ENCODE results near the gene NAXE. TPM values are rescaled to one million over a fixed set of nuclear protein-coding genes. Genes with fewer than 3 reads are reported as not detected.

The NAXE gene
- total RNA-seq, 1 experiment from 2014 or later = 99.8 TPM

- Histone ChIP-seq H3K4me3 (ENCODE audit: low read depth, low read length) (no peak overlapping the region), H3K27me3 (replicated peaks; ENCODE audit: control insufficient read depth, insufficient read depth, low read length) (no peaks in the 10 kb centered on the region), H3K4me1 (peaks cover 8% of the 10 kb centered on the region; the same call in 1 of the 2 replicates), H3K36me3 (ENCODE audit: control insufficient read depth, insufficient read depth, low read length) (peaks cover 3% of the 10 kb centered on the region; the same call in 1 of the 2 replicates), H3K9me3 (no peaks in the 10 kb centered on the region)
- Mint-ChIP-seq H3K9me3 (ENCODE audit: unreplicated experiment) (no peaks in the 10 kb centered on the region), H3K4me3 (ENCODE audit: unreplicated experiment) (no peak overlapping the region), H3K27ac (ENCODE audit: unreplicated experiment) (no peak overlapping the region), H3K27me3 (ENCODE audit: insufficient read depth, unreplicated experiment) (no peaks in the 10 kb centered on the region), H3K36me3 (ENCODE audit: insufficient read depth, unreplicated experiment) (peaks cover 40% of the 10 kb centered on the region), H3K4me1 (ENCODE audit: low read depth, unreplicated experiment) (peaks cover 9% of the 10 kb centered on the region)
- TF ChIP-seq, protein P1, sequence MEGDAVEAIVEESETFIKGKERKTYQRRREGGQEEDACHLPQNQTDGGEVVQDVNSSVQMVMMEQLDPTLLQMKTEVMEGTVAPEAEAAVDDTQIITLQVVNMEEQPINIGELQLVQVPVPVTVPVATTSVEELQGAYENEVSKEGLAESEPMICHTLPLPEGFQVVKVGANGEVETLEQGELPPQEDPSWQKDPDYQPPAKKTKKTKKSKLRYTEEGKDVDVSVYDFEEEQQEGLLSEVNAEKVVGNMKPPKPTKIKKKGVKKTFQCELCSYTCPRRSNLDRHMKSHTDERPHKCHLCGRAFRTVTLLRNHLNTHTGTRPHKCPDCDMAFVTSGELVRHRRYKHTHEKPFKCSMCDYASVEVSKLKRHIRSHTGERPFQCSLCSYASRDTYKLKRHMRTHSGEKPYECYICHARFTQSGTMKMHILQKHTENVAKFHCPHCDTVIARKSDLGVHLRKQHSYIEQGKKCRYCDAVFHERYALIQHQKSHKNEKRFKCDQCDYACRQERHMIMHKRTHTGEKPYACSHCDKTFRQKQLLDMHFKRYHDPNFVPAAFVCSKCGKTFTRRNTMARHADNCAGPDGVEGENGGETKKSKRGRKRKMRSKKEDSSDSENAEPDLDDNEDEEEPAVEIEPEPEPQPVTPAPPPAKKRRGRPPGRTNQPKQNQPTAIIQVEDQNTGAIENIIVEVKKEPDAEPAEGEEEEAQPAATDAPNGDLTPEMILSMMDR (IDR thresholded peaks at IDR 0.05; ENCODE audit: insufficient read depth in 1 of 2, low read depth in 1 of 2, low read length in 1 of 2, severe bottlenecking in 1 of 2, unreplicated experiment in 1 of 2) = no peak
- ChIA-PET CTCF (interaction anchor here (0.6 to 1.4 kb wide), 3 partner anchors 26 to 141 kb away, joined by 3 to 5 read pairs (median 4); no protein-coding TSS in a partner anchor), POLR2A (interaction anchor here (0.7 kb wide), 1 partner anchor 141 kb away, joined by 5 read pairs; no protein-coding TSS in a partner anchor)
- intact Hi-C loops (cut with micrococcal nuclease; ENCODE audit: unreplicated experiment) = no loop called here
- BruUV-seq (replicated peaks) = no TSS peak
- DNase-seq = no peak
These were observed 6.5 kb downstream of the NAXE start for GRCh38 chr1:156598125-156598524.

DNA sequence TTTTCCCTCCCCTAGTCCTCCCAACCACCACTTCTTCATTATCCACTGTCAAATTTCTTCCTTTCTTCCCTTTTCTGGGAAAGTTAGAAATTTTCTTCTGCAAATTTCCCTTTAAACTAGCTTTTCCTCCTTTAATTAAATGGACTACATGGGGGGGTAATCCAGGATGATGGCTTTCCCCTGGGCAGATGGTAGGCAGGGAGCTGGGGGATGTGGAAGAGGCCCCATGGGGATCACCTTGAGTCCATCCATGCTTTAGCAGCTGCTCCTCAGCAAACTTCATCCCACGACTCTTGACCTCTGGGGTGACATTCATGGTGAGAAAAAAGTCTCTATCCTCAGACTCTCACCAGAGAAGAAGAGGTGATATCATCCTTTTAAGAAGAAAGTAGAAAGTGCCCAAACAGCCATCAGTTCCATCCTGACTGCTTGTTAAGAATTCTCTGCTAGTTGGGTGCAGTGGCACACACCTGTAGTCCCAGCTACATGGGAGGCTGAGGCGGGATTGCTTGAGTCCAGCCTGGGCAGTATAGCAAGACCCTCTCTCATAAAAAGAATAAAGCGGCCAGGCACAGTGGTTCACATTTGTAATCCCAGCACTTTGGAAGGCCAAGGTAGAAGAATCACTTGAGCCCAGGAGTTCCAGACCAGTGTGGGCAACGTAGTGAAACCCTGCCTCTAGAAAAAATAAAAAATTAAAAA is 7.3 kb downstream of the NAXE start:
- 0 out of 2 replicates have a peak, but pooled peaks cover 1% of the 10 kb centered on the region for H3K36me3 ChIP-seq (ENCODE audit: control insufficient read depth, insufficient read depth, low read length)
- peaks cover 8% of the 10 kb centered on the region; the same call in 1 of the 2 replicates for H3K4me1 ChIP-seq
- POLR2A ChIA-PET = interaction anchor here (0.5 to 0.7 kb wide), 2 partner anchors 24 to 141 kb away, joined by 5 read pairs; no protein-coding TSS in a partner anchor
- no peaks in the 10 kb centered on the region for H3K9me3 Mint-ChIP-seq (ENCODE audit: unreplicated experiment)
- no TSS peak for BruUV-seq (replicated peaks)
- intact Hi-C loops (cut with micrococcal nuclease; ENCODE audit: unreplicated experiment) = no loop called here
- no peak overlapping the region for H3K4me3 ChIP-seq (ENCODE audit: low read depth, low read length)
- H3K27me3 ChIP-seq (replicated peaks; ENCODE audit: control insufficient read depth, insufficient read depth, low read length) = no peaks in the 10 kb centered on the region
- peaks cover 40% of the 10 kb centered on the region for H3K36me3 Mint-ChIP-seq (ENCODE audit: insufficient read depth, unreplicated experiment)
- no peaks in the 10 kb centered on the region for H3K9me3 ChIP-seq
- H3K27me3 Mint-ChIP-seq (ENCODE audit: insufficient read depth, unreplicated experiment) = no peaks in the 10 kb centered on the region
- peaks cover 9% of the 10 kb centered on the region for H3K4me1 Mint-ChIP-seq (ENCODE audit: low read depth, unreplicated experiment)
- CTCF ChIA-PET = interaction anchor here (0.6 to 1.1 kb wide), 2 partner anchors 78 to 142 kb away, joined by 4 to 5 read pairs; no protein-coding TSS in a partner anchor
- H3K4me3 Mint-ChIP-seq (ENCODE audit: unreplicated experiment) = no peak overlapping the region
- TF ChIP-seq, protein P1 (IDR thresholded peaks at IDR 0.05; ENCODE audit: insufficient read depth in 1 of 2, low read depth in 1 of 2, low read length in 1 of 2, severe bottlenecking in 1 of 2, unreplicated experiment in 1 of 2) = no peak
- H3K27ac Mint-ChIP-seq (ENCODE audit: unreplicated experiment) = no peak overlapping the region
- DNase-seq = no peak

DNA sequence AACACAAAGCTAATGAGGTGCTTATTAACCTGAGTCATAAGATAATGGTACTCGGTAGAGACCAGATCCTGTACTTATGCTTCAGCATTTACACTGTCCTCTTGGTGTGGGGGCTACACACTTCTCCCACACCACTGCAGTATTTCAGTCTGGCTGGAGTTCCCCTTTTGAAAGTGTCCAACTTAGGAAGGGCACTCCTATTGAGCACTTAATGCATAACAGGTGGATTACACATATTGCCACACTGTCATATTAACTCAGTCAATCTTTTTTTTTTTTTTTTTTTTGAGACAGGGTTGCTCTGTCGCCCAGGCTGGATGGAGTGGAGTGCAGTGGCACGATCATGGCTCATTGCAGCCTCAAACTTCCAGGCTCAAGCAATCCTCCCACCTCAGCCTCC is 8.2 kb downstream of the NAXE start:
- Mint-ChIP-seq H3K36me3 (ENCODE audit: insufficient read depth, unreplicated experiment) (peaks cover 33% of the 10 kb centered on the region), H3K27ac (ENCODE audit: unreplicated experiment) (no peak overlapping the region), H3K4me3 (ENCODE audit: unreplicated experiment) (peak overlapping the region; percentile 79), H3K27me3 (ENCODE audit: insufficient read depth, unreplicated experiment) (no peaks in the 10 kb centered on the region), H3K9me3 (ENCODE audit: unreplicated experiment) (no peaks in the 10 kb centered on the region), H3K4me1 (ENCODE audit: low read depth, unreplicated experiment) (peaks cover 8% of the 10 kb centered on the region)
- no peaks in the 10 kb centered on the region for H3K27me3 ChIP-seq (replicated peaks; ENCODE audit: control insufficient read depth, insufficient read depth, low read length)
- peaks cover 8% of the 10 kb centered on the region; the same call in 1 of the 2 replicates for H3K4me1 ChIP-seq
- no peaks in the 10 kb centered on the region for H3K9me3 ChIP-seq
- CTCF ChIA-PET = interaction anchor here (0.6 kb wide), 1 partner anchor 21 kb away, joined by 5 read pairs; no protein-coding TSS in a partner anchor
- H3K4me3 ChIP-seq (ENCODE audit: low read depth, low read length) = no peak overlapping the region
- BruUV-seq (replicated peaks) = no TSS peak
- 0 out of 2 replicates have a peak, but pooled peaks cover 1% of the 10 kb centered on the region for H3K36me3 ChIP-seq (ENCODE audit: control insufficient read depth, insufficient read depth, low read length)
- no peak for DNase-seq
- POLR2A ChIA-PET = no interaction called here
- intact Hi-C loops (cut with micrococcal nuclease; ENCODE audit: unreplicated experiment) = loop anchor here (10.0 kb wide), 2 partner anchors 95 to 215 kb away; partner anchors contain the start of gene MEF2D
- TF ChIP-seq, protein P1 (IDR thresholded peaks at IDR 0.05; ENCODE audit: insufficient read depth in 1 of 2, low read depth in 1 of 2, low read length in 1 of 2, severe bottlenecking in 1 of 2, unreplicated experiment in 1 of 2) = peak in 1 of 2 experiments; percentile 29

All from Caco-2 (cell line).